Retinal pigment epithelial cell (primary cell): Measurements from ENCODE around the gene GLCE.

Experiments
- DNase-seq: peaks from one replicate; pipeline ENCODE4 v3.0.0-alpha.2; 2010; ENCODE audit warnings: low read depth
- H3K4me3 ChIP-seq: 2 replicates; pipeline ENCODE4 v1.5.1; 2011; ENCODE audit warnings: mild to moderate bottlenecking, low read length, control low read depth, moderate library complexity
- TF ChIP-seq, protein P1 (sequence below): conservative IDR thresholded peaks from 2 replicates; pipeline ENCODE4 v1.5.1; 2011; ENCODE audit warnings: low read depth, low read length, control low read depth, inconsistent platforms

GLCE gene

DNA sequence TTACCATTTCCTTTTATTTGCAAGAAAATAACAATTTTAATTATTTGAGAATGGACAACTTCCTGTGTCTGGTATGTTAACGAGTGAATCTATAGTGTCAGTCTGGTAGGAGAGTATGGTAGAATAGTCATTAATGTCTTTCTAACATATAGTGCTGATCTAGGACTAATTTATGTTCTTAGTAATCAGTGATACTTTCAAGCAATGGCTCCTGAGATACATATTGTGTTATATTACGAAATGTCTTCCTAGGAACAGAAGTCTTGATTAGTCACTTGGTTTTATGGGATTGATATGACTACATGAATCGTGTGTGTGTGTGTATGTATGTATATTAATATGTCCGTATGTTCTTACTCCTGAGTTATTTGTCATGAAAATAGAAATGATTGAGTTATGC lies 71.7 kb downstream of the GLCE start:
- DNase-seq, result no peak
- H3K4me3 ChIP-seq, result no peak overlapping the region
- TF ChIP-seq, protein P1, sequence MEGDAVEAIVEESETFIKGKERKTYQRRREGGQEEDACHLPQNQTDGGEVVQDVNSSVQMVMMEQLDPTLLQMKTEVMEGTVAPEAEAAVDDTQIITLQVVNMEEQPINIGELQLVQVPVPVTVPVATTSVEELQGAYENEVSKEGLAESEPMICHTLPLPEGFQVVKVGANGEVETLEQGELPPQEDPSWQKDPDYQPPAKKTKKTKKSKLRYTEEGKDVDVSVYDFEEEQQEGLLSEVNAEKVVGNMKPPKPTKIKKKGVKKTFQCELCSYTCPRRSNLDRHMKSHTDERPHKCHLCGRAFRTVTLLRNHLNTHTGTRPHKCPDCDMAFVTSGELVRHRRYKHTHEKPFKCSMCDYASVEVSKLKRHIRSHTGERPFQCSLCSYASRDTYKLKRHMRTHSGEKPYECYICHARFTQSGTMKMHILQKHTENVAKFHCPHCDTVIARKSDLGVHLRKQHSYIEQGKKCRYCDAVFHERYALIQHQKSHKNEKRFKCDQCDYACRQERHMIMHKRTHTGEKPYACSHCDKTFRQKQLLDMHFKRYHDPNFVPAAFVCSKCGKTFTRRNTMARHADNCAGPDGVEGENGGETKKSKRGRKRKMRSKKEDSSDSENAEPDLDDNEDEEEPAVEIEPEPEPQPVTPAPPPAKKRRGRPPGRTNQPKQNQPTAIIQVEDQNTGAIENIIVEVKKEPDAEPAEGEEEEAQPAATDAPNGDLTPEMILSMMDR, result no peak

DNA sequence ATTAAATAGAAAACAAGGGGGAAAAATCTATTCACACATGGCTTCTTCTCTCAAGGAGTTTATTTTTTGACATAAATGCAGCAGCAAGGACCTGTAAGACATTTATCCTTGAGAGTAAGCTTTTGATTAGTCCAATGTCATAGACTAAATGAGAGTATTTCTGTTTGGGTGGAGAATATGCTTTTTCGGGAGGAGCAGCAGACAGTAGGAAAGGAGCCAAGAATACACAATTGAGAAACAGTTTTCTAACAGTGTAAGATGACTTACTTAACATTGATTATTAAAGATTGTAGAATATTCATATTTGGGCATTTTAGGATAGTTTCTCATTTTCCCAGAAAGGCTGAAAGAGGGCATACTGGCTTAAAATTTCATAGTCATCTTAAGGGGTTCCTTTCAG lies 72.3 kb downstream of the GLCE start:
- H3K4me3 ChIP-seq, result no peak overlapping the region
- no peak for DNase-seq
- TF ChIP-seq, protein P1, result no peak

DNA sequence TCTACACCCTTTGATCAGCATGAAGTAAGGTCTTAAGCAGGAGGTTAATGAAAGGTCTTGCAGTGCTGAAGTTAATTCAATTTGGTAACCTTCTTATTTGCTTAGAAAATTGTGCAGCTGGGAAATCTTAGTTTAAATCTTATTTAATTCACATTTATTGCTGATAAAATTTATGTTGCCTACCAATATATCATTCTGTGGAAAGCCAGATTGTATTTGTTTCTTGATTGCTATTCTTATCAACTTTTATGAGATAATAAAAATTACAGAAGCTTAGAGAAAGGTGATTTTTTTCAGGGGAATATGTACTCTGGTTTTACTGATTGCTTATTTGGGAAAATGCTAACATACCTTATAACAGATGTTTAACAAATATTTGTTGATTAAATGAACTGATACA lies 74.2 kb downstream of the GLCE start:
- H3K4me3 ChIP-seq, result no peak overlapping the region
- DNase-seq, result no peak
- TF ChIP-seq, protein P1, result no peak

DNA sequence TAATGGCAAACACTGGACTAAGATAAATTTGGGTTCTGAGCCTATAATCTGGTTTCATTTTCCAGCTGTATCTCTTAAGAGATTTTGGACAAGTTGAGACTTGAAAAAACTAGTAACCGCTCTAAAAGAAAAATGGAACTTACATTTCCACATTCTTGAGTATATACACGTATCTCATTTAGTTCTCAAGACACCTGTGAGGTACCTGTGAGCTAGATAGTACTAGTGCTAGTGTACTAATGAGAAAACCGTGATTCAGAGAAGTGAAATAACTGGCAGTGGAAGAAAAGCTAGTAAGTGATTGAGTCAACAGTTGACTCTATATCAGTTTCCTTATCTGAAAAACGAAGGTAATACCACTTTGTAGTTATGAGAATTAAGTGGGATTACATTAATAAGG lies 76.1 kb downstream of the GLCE start:
- no peak overlapping the region for H3K4me3 ChIP-seq
- no peak for DNase-seq
- TF ChIP-seq, protein P1, result no peak

DNA sequence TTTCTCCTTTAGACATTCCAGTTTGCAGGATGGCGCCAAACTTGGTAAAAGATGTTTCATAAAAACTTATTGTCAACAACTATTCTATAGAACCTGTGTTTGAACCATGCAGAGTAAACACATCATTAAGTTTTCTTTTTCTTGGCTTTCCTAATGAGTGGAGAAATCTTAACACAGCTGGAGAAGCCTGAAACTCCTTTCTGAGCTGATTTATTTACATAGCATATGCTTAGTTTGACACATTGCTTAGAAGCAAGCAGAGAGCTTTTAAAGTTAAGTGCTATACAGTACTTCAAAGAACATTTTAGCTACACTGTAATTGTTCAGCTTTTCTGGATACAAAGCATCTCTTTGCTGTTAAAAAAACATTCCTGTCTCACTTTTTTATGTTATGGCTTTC lies 77.3 kb downstream of the GLCE start:
- no peak overlapping the region for H3K4me3 ChIP-seq
- TF ChIP-seq, protein P1, result no peak
- no peak for DNase-seq

DNA sequence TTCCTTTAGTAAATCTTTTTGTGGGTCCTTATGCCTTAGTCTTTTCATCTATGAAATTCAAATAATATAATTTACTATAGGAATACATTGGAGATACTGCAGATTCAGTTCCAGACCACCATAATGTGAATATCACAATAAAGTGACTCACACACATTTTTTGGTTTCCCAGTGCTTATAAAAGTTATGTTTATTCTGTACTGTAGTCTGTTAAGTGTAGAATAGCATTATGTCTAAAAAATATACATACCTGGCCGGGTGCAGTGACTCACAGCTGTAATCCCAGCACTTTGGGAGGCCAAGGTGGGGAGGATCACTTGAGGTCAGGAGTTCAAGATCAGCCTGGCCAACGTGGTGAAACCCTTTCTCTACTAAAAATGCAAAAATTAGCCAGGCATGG lies 84.4 kb downstream of the GLCE start:
- TF ChIP-seq, protein P1, result no peak
- no peak overlapping the region for H3K4me3 ChIP-seq
- no peak for DNase-seq

DNA sequence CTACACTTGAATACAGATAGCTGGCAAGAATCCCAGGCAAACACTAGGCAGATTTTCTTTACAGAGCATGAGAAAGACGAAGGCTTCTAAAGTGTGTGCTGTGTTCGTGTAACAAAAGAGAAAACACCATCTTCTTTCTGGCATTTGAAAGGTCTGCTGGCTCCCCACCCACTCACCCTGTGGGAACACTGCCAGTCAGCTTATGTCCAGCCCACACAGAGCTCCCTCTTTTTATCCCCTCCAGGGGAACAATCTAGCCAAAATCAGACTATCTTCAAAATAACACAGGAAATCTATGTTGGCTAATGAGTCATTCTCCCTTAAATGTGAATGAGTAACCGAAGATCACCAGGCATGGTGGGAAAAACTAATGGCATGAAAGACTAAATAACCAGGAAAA lies 92.7 kb downstream of the GLCE start:
- DNase-seq, result peak; percentile 18
- H3K4me3 ChIP-seq, result no peak overlapping the region
- TF ChIP-seq, protein P1, result no peak
